ENCODE results near the gene IGDCC3. TPM values are rescaled to one million over a fixed set of nuclear protein-coding genes. Genes with fewer than 3 reads are reported as not detected.

IGDCC3 gene
- total RNA-seq, 4 donors from 2014 or later, result 0.82 to 5.5 TPM; not detected in 2

GRCh38 chr15:65388306-65389080 is 10.7 kb upstream of the IGDCC3 start:
- H3K36me3 ChIP-seq, result no peaks in the 10 kb centered on the region
- no peak for DNase-seq
- no peak for TF ChIP-seq POLR2A (IDR thresholded peaks at IDR 0.05)
- TF ChIP-seq, protein P1, sequence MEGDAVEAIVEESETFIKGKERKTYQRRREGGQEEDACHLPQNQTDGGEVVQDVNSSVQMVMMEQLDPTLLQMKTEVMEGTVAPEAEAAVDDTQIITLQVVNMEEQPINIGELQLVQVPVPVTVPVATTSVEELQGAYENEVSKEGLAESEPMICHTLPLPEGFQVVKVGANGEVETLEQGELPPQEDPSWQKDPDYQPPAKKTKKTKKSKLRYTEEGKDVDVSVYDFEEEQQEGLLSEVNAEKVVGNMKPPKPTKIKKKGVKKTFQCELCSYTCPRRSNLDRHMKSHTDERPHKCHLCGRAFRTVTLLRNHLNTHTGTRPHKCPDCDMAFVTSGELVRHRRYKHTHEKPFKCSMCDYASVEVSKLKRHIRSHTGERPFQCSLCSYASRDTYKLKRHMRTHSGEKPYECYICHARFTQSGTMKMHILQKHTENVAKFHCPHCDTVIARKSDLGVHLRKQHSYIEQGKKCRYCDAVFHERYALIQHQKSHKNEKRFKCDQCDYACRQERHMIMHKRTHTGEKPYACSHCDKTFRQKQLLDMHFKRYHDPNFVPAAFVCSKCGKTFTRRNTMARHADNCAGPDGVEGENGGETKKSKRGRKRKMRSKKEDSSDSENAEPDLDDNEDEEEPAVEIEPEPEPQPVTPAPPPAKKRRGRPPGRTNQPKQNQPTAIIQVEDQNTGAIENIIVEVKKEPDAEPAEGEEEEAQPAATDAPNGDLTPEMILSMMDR (IDR thresholded peaks at IDR 0.05), result no peak
- H3K4me1 ChIP-seq, result no peaks in the 10 kb centered on the region
- no peak overlapping the region for H3K4me3 ChIP-seq
- no peaks in the 10 kb centered on the region for H3K27me3 ChIP-seq
- no peak overlapping the region for H3K27ac ChIP-seq
- intact Hi-C loops (cut with DNase I; ENCODE audit: low total_unique reads), result loop anchor here (5.0 kb wide), 1 partner anchor 71 kb away; no protein-coding TSS in a partner anchor
- H3K9me3 ChIP-seq, result no peaks in the 10 kb centered on the region

DNA sequence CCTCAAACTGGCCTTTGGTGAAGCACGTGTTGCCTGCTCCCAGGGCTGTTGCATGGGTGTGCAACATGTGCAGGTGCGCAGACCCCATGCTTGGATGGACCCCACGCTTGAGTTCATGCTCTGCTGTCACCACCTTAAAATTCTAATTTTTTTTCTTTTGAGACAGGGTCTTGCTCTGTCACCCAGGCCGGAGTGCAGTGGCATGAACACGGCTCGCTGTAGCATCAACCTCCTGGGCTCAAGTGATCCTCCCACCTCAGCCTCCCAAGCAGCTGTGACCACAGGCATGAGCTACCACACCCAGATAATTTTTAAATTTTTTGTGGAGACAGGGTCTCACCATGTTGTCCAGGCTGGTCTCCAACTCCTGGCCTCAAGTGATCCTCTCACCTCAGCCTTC is 9.1 kb upstream of the IGDCC3 start:
- Histone ChIP-seq H3K4me3 (no peak overlapping the region), H3K27me3 (no peaks in the 10 kb centered on the region), H3K9me3 (no peaks in the 10 kb centered on the region), H3K36me3 (no peaks in the 10 kb centered on the region), H3K4me1 (no peaks in the 10 kb centered on the region), H3K27ac (peak overlapping the region; percentile 79)
- intact Hi-C loops (cut with DNase I; ENCODE audit: low total_unique reads), result loop anchor here (5.0 kb wide), 1 partner anchor 70 kb away; no protein-coding TSS in a partner anchor
- DNase-seq, result no peak
- TF ChIP-seq POLR2A (IDR thresholded peaks at IDR 0.05), result no peak

DNA sequence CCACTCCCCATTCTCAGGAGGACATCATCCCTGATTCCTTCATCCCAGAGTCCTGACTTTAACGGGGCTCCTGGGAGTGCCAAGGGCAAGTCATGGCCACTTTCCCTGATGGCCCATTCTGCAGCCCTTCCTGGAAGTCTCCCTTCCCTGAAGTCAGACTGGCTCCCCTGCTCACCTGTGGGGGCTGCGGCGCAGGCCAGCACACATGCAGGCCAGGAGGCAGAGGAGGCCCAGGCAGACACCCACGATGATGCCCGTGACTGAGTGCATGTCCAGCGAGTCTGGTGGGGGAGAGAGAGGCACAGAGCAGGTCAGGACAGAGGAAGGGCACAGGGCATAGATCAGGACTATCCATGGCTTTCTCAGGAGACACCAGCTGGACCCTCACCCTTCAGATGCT is 8.6 kb upstream of the IGDCC3 start:
- peak overlapping the region; percentile 79 for H3K27ac ChIP-seq
- H3K4me1 ChIP-seq, result no peaks in the 10 kb centered on the region
- no peaks in the 10 kb centered on the region for H3K36me3 ChIP-seq
- H3K9me3 ChIP-seq, result no peaks in the 10 kb centered on the region
- no peak overlapping the region for H3K4me3 ChIP-seq
- TF ChIP-seq, protein P1 (IDR thresholded peaks at IDR 0.05), result no peak
- TF ChIP-seq POLR2A (IDR thresholded peaks at IDR 0.05), result no peak
- DNase-seq, result no peak
- intact Hi-C loops (cut with DNase I; ENCODE audit: low total_unique reads), result loop anchor here (5.0 kb wide), 1 partner anchor 69 kb away; no protein-coding TSS in a partner anchor
- no peaks in the 10 kb centered on the region for H3K27me3 ChIP-seq

- H3K36me3 ChIP-seq, result no peaks in the 10 kb centered on the region
- intact Hi-C loops (cut with DNase I; ENCODE audit: low total_unique reads), result loop anchor here (5.0 kb wide), 1 partner anchor 69 kb away; no protein-coding TSS in a partner anchor
- H3K4me1 ChIP-seq, result no peaks in the 10 kb centered on the region
- DNase-seq, result peak; percentile 56 to 67
- H3K4me3 ChIP-seq, result peak overlapping the region in 1 of 2 donors; percentile 14
- no peaks in the 10 kb centered on the region for H3K27me3 ChIP-seq
- TF ChIP-seq POLR2A (IDR thresholded peaks at IDR 0.05), result no peak
- TF ChIP-seq, protein P1 (IDR thresholded peaks at IDR 0.05), result no peak
- no peaks in the 10 kb centered on the region for H3K9me3 ChIP-seq
- H3K27ac ChIP-seq, result peak overlapping the region; percentile 79
Measured at GRCh38 chr15:65385870-65386258, 8.1 kb upstream of the IGDCC3 start.

GRCh38 chr15:65384895-65385869 is 7.4 kb upstream of the IGDCC3 start:
- no peaks in the 10 kb centered on the region for H3K9me3 ChIP-seq
- no peaks in the 10 kb centered on the region for H3K4me1 ChIP-seq
- H3K36me3 ChIP-seq, result no peaks in the 10 kb centered on the region
- intact Hi-C loops (cut with DNase I; ENCODE audit: low total_unique reads), result loop anchor here (5.0 kb wide), 1 partner anchor 68 kb away; no protein-coding TSS in a partner anchor
- DNase-seq, result peak; percentile 87 to 90
- peak overlapping the region; percentile 79 for H3K27ac ChIP-seq
- peak overlapping the region; percentile 9 to 14 for H3K4me3 ChIP-seq
- H3K27me3 ChIP-seq, result no peaks in the 10 kb centered on the region
- no peak for TF ChIP-seq POLR2A (IDR thresholded peaks at IDR 0.05)
- TF ChIP-seq, protein P1 (IDR thresholded peaks at IDR 0.05), result peak; percentile 91 to 98 (median 92)

All from uterus (tissue), 4 donors.